BLaER1 treated with 17β-estradiol and CSF1 and Interleukin-3, amounts not matched to agents 10 nM and 100 nM (cell line): Measurements from ENCODE around the gene TDP2.

Experiments used
- H3K27ac ChIP-seq, 11 experiments: shearing (Covaris generic); formaldehyde crosslinking; 2 replicates each; pipeline ENCODE4 v1.8.1; 2022
- H3K27me3 ChIP-seq, 11 experiments: shearing (Covaris generic); formaldehyde crosslinking; 2 replicates each; pipeline ENCODE4 v1.8.1; 2022
- H3K36me3 ChIP-seq, 11 experiments: shearing (Covaris generic); formaldehyde crosslinking; 2 replicates each; pipeline ENCODE4 v1.8.1; 2022
- H3K4me1 ChIP-seq, 10 experiments: shearing (Covaris generic); formaldehyde crosslinking; 2 replicates each; pipeline ENCODE4 v1.8.1; 2022
- H3K4me2 ChIP-seq, 11 experiments: shearing (Covaris generic); formaldehyde crosslinking; 2 replicates each; pipeline ENCODE4 v1.8.1; 2022
- H3K4me3 ChIP-seq, 10 experiments: shearing (Covaris generic); formaldehyde crosslinking; 2 replicates each; pipeline ENCODE4 v1.8.1; 2022
- H3K9ac ChIP-seq, 11 experiments: shearing (Covaris generic); formaldehyde crosslinking; 2 replicates each; pipeline ENCODE4 v1.8.1; 2022
- H3K9me3 ChIP-seq, 11 experiments: shearing (Covaris generic); formaldehyde crosslinking; replicated peaks in 1 of 11; 2 replicates each; pipeline ENCODE4 v1.8.1; 2022
- H4K20me1 ChIP-seq, 11 experiments: shearing (Covaris generic); formaldehyde crosslinking; 2 replicates each; pipeline ENCODE4 v1.8.1; 2022
- Cebpa-rat ChIP-seq, 11 experiments: shearing (Covaris generic); IDR thresholded peaks; 2 replicates each; pipeline ENCODE4 v1.8.1; 2022

Gene TDP2

GRCh38 chr6:24621626-24622289, 44.9 kb downstream of the TDP2 start:
- Histone ChIP-seq H3K4me2 (no peak overlapping the region), H3K27me3 (no peaks in the 10 kb centered on the region), H3K36me3 (no peaks in the 10 kb centered on the region), H3K9ac (no peak overlapping the region), H4K20me1 (no peaks in the 10 kb centered on the region), H3K4me3 (no peak overlapping the region), H3K9me3 (no peaks in the 10 kb centered on the region), H3K27ac (no peak overlapping the region), H3K4me1 (0 out of 20 replicates have a peak, but pooled peaks cover 0 to 7% (median 0%) of the 10 kb centered on the region in 10 experiments)
- TF ChIP-seq Cebpa-rat (IDR thresholded peaks at IDR 0.05): no peak

- no peaks in the 10 kb centered on the region for H3K36me3 ChIP-seq
- no peak overlapping the region for H3K4me2 ChIP-seq
- H3K27me3 ChIP-seq: no peaks in the 10 kb centered on the region
- H3K4me1 ChIP-seq: 0 out of 20 replicates have a peak, but pooled peaks cover 0 to 7% (median 0%) of the 10 kb centered on the region in 10 experiments
- H3K4me3 ChIP-seq: no peak overlapping the region
- no peaks in the 10 kb centered on the region for H4K20me1 ChIP-seq
- no peak overlapping the region for H3K9ac ChIP-seq
- H3K9me3 ChIP-seq: no peaks in the 10 kb centered on the region
- TF ChIP-seq Cebpa-rat (IDR thresholded peaks at IDR 0.05): no peak
- no peak overlapping the region for H3K27ac ChIP-seq
Measured at GRCh38 chr6:24620637-24621036, 46.1 kb downstream of the TDP2 start.

DNA sequence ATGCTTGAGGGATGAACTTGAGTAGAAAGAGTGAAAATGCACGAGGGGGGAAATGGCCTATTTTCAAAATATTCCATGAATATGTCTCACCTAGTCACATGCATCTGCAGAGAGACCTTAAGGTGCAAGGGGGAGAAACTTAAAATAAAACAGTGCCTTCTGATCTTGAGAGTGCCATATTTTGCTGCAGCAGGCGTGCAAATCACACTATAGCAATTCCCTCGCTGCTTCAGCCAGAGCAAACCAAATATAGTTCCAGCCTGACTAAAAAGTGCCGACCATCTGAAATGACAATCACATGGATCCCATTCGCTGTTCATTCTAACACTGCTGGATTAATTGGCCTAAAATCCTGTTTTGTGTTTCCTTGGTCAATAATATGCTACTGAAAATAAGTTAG, 47.0 kb downstream of the TDP2 start:
- TF ChIP-seq Cebpa-rat (IDR thresholded peaks at IDR 0.05): no peak
- no peaks in the 10 kb centered on the region for H3K9me3 ChIP-seq

GRCh38 chr6:24614648-24615047, 52.1 kb downstream of the TDP2 start:
- H3K27me3 ChIP-seq: no peaks in the 10 kb centered on the region
- no peak overlapping the region for H3K9ac ChIP-seq
- H3K4me1 ChIP-seq: no peaks in the 10 kb centered on the region
- H3K4me3 ChIP-seq: no peak overlapping the region
- H4K20me1 ChIP-seq: no peaks in the 10 kb centered on the region
- no peaks in the 10 kb centered on the region for H3K9me3 ChIP-seq
- H3K36me3 ChIP-seq: no peaks in the 10 kb centered on the region
- no peak overlapping the region for H3K4me2 ChIP-seq
- H3K27ac ChIP-seq: no peak overlapping the region
- no peak for TF ChIP-seq Cebpa-rat (IDR thresholded peaks at IDR 0.05)

More for the DNA sequence above, 47.0 kb downstream of the TDP2 start:
- Histone ChIP-seq H3K4me1 (0 out of 20 replicates have a peak, but pooled peaks cover 0 to 7% (median 0%) of the 10 kb centered on the region in 10 experiments), H3K9ac (no peak overlapping the region), H3K4me2 (no peak overlapping the region), H3K4me3 (no peak overlapping the region), H3K27me3 (no peaks in the 10 kb centered on the region), H3K27ac (no peak overlapping the region), H4K20me1 (no peaks in the 10 kb centered on the region), H3K36me3 (no peaks in the 10 kb centered on the region)

GRCh38 chr6:24614043-24614420, 52.7 kb downstream of the TDP2 start:
- no peaks in the 10 kb centered on the region for H3K4me1 ChIP-seq

GRCh38 chr6:24613361-24614042, 53.2 kb downstream of the TDP2 start:
- TF ChIP-seq Cebpa-rat (IDR thresholded peaks at IDR 0.05): no peak
- no peaks in the 10 kb centered on the region for H3K4me1 ChIP-seq

More at GRCh38 chr6:24614043-24614420, 52.7 kb downstream of the TDP2 start:
- Histone ChIP-seq H3K9me3 (no peaks in the 10 kb centered on the region), H3K27ac (no peak overlapping the region), H3K36me3 (no peaks in the 10 kb centered on the region), H3K9ac (no peak overlapping the region), H3K4me2 (no peak overlapping the region), H3K27me3 (no peaks in the 10 kb centered on the region), H3K4me3 (no peak overlapping the region), H4K20me1 (no peaks in the 10 kb centered on the region)
- no peak for TF ChIP-seq Cebpa-rat (IDR thresholded peaks at IDR 0.05)

DNA sequence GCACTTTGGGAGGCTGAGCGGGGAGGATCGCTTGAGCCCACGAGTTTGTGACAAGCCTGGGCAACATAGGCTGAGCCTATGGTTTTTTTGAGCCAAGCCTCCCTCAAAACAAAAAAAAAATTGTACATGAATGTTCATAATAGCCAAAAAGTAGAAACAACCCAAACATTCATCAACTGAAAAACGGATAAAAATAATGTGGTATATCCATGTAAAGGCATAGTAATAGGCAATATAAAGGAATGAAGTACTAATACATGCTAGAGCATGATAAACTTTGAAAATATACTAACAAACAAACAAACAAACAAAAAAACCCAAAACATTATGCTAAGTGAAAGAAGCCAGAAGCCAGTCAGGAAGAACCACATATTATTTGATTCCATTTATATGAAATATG, 56.0 kb downstream of the TDP2 start:
- H3K36me3 ChIP-seq: no peaks in the 10 kb centered on the region
- no peak overlapping the region for H3K4me3 ChIP-seq
- no peak overlapping the region for H3K9ac ChIP-seq
- TF ChIP-seq Cebpa-rat (IDR thresholded peaks at IDR 0.05): no peak
- H3K27me3 ChIP-seq: no peaks in the 10 kb centered on the region
- H3K27ac ChIP-seq: no peak overlapping the region
- H4K20me1 ChIP-seq: no peaks in the 10 kb centered on the region
- no peaks in the 10 kb centered on the region for H3K9me3 ChIP-seq
- no peaks in the 10 kb centered on the region for H3K4me1 ChIP-seq
- H3K4me2 ChIP-seq: no peak overlapping the region

More at GRCh38 chr6:24613361-24614042, 53.2 kb downstream of the TDP2 start:
- no peaks in the 10 kb centered on the region for H4K20me1 ChIP-seq
- no peak overlapping the region for H3K9ac ChIP-seq
- H3K4me2 ChIP-seq: no peak overlapping the region
- no peak overlapping the region for H3K4me3 ChIP-seq
- H3K36me3 ChIP-seq: no peaks in the 10 kb centered on the region
- no peaks in the 10 kb centered on the region for H3K27me3 ChIP-seq
- H3K27ac ChIP-seq: no peak overlapping the region
- H3K9me3 ChIP-seq: no peaks in the 10 kb centered on the region

- TF ChIP-seq Cebpa-rat (IDR thresholded peaks at IDR 0.05): no peak
- H3K4me1 ChIP-seq: no peaks in the 10 kb centered on the region
- no peak overlapping the region for H3K9ac ChIP-seq
- no peaks in the 10 kb centered on the region for H3K36me3 ChIP-seq
- H3K4me3 ChIP-seq: no peak overlapping the region
- no peaks in the 10 kb centered on the region for H3K9me3 ChIP-seq
- no peaks in the 10 kb centered on the region for H4K20me1 ChIP-seq
- no peak overlapping the region for H3K4me2 ChIP-seq
- H3K27me3 ChIP-seq: no peaks in the 10 kb centered on the region
- H3K27ac ChIP-seq: no peak overlapping the region
Measured at GRCh38 chr6:24607310-24608105, 59.2 kb downstream of the TDP2 start.

- Histone ChIP-seq H3K9ac (no peak overlapping the region), H3K27me3 (no peaks in the 10 kb centered on the region), H3K4me2 (no peak overlapping the region), H4K20me1 (no peaks in the 10 kb centered on the region), H3K9me3 (no peaks in the 10 kb centered on the region), H3K27ac (no peak overlapping the region), H3K4me3 (no peak overlapping the region), H3K36me3 (no peaks in the 10 kb centered on the region), H3K4me1 (no peaks in the 10 kb centered on the region)
- no peak for TF ChIP-seq Cebpa-rat (IDR thresholded peaks at IDR 0.05)
Measured at GRCh38 chr6:24606200-24606930, 60.3 kb downstream of the TDP2 start.
